Naive thymus-derived CD4-positive, alpha-beta T cell (primary cell): ENCODE measurements around the gene XYLT1. TPM values are rescaled to one million over a fixed set of nuclear protein-coding genes. Genes with fewer than 3 reads are reported as not detected.

ENCODE experiments used
- ATAC-seq: fragments of 150-1000 bp; cut with Tn5 transposase; 2 replicates; pipeline ENCODE4 v1.10.0; 2021; ENCODE audit warnings: mild to moderate bottlenecking, moderate library complexity
- CTCF ChIA-PET: fragments of 350-600 bp; sonication (Branson Sonifier 250); formaldehyde crosslinking; loops from one replicate; lab custom pipeline; 2021; ENCODE audit warnings: antibody characterized with exemption; lab: Charles Lee
- POLR2A ChIA-PET: fragments of 350-600 bp; sonication (Branson Sonifier 250); formaldehyde crosslinking; loops from one replicate; lab custom pipeline; 2021; ENCODE audit warnings: antibody characterized with exemption, inconsistent platforms; lab: Charles Lee
- DNase-seq, 9 donors: peaks; one replicate each; pipeline versions ENCODE4 v3.0.0 to v3.0.0-alpha.2; 2020 to 2022; ENCODE audit warnings: mixed read lengths in 1 of 9
- H3K27ac ChIP-seq: one replicate; pipeline ENCODE4 v1.7.0; 2013; ENCODE audit warnings: mild to moderate bottlenecking, low read depth, low read length, moderate library complexity
- H3K27me3 ChIP-seq, 2 donors: one replicate each; pipeline ENCODE4 v1.7.0; 2013; ENCODE audit warnings: low read length in 2 of 2, mild to moderate bottlenecking in 2 of 2, moderate library complexity in 2 of 2; ENCODE audit not compliant: control insufficient read depth in 2 of 2, insufficient read depth in 2 of 2
- H3K36me3 ChIP-seq, 3 experiments: 1 replicate in 2 of 3; 2 replicates in 1 of 3; pipeline ENCODE4 v1.7.0; 2013; ENCODE audit warnings: low read length in 3 of 3, mild to moderate bottlenecking in 3 of 3, moderate library complexity in 1 of 3; ENCODE audit not compliant: insufficient read depth in 3 of 3, control insufficient read depth in 2 of 3
- H3K4me1 ChIP-seq, 2 donors: one replicate each; pipeline ENCODE4 v1.7.0; 2013; ENCODE audit warnings: low read length in 2 of 2, mild to moderate bottlenecking in 2 of 2, moderate library complexity in 1 of 2; ENCODE audit not compliant: control insufficient read depth in 2 of 2, insufficient read depth in 2 of 2
- H3K4me3 ChIP-seq: 2 replicates; pipeline ENCODE4 v1.7.0; 2013; ENCODE audit warnings: mild to moderate bottlenecking, low read length
- H3K9me3 ChIP-seq, 3 experiments: 1 replicate in 2 of 3; 2 replicates in 1 of 3; pipeline ENCODE4 v1.7.0; 2013; ENCODE audit warnings: low read length in 3 of 3; ENCODE audit not compliant: control insufficient read depth in 2 of 3
- H3K27ac Mint-ChIP-seq, 9 donors: one replicate each; pipeline ENCODE4 v1.8.0; 2020 to 2022; ENCODE audit warnings: mixed read lengths in 9 of 9, mild to moderate bottlenecking in 8 of 9, moderate library complexity in 5 of 9, inconsistent platforms in 2 of 9
- H3K27me3 Mint-ChIP-seq, 5 donors: one replicate each; pipeline ENCODE4 v1.8.0; 2021 to 2022; ENCODE audit warnings: mixed read lengths in 5 of 5, mild to moderate bottlenecking in 1 of 5
- H3K36me3 Mint-ChIP-seq, 5 donors: one replicate each; pipeline ENCODE4 v1.8.0; 2020 to 2022; ENCODE audit warnings: mixed read lengths in 5 of 5, mild to moderate bottlenecking in 3 of 5, inconsistent platforms in 1 of 5
- H3K4me1 Mint-ChIP-seq, 7 donors: one replicate each; pipeline ENCODE4 v1.8.0; 2020 to 2022; ENCODE audit warnings: mixed read lengths in 7 of 7, mild to moderate bottlenecking in 3 of 7, inconsistent platforms in 1 of 7
- H3K4me3 Mint-ChIP-seq, 10 donors: one replicate each; pipeline ENCODE4 v1.8.0; 2020 to 2022; ENCODE audit warnings: mild to moderate bottlenecking in 10 of 10, mixed read lengths in 10 of 10, moderate library complexity in 6 of 10, inconsistent platforms in 2 of 10
- H3K9me3 Mint-ChIP-seq, 11 donors: one replicate each; pipeline ENCODE4 v1.8.0; 2020 to 2022; ENCODE audit warnings: mixed read lengths in 11 of 11, mild to moderate bottlenecking in 4 of 11, inconsistent platforms in 1 of 11, moderate library complexity in 1 of 11
- intact Hi-C, 2 donors: fragments of 100-400 bp; cut with micrococcal nuclease; formaldehyde crosslinking; loops; one replicate each; pipeline ENCODE4 v1.15.1; 2023
- polyA plus RNA-seq, 2 donors: library from polyadenylated mRNA; unstranded; fragments of 300-500 nt; fragmentation: Illumina TruSeq; gene quantifications; one replicate each; pipeline ENCODE4 v1.2.3, GENCODE V29; 2021
- total RNA-seq, 6 experiments: library from RNA in 5 of 6; stranded (reverse) in 5 of 6; gene quantifications; 1 replicate in 5 of 6; 2 replicates in 1 of 6; pipeline ENCODE4 v1.2.3 and lab custom pipeline; 2021 to 2026

Gene XYLT1
- total and polyA plus RNA-seq, 7 experiments from 2014 or later, result 1.9 to 50.4 (median 37.9) TPM

- ChIA-PET POLR2A (interaction anchor here (0.6 kb wide), 1 partner anchor 48 kb away, joined by 3 read pairs; no protein-coding TSS in a partner anchor), CTCF (no interaction called here)
- Histone ChIP-seq H3K4me1 (peaks cover 13 to 14% of the 10 kb centered on the region in 2 donors), H3K36me3 (no peaks in the 10 kb centered on the region), H3K4me3 (no peak overlapping the region), H3K27me3 (no peaks in the 10 kb centered on the region), H3K9me3 (no peaks in the 10 kb centered on the region), H3K27ac (no peak overlapping the region)
- Mint-ChIP-seq H3K4me1 (peaks cover 16 to 53% (median 45%) of the 10 kb centered on the region in 7 donors), H3K36me3 (peaks cover 0 to 29% (median 8%) of the 10 kb centered on the region in 5 donors), H3K27me3 (no peaks in the 10 kb centered on the region), H3K27ac (peak overlapping the region in 4 of 9 donors; percentile 13 to 58 (median 22)), H3K4me3 (no peak overlapping the region), H3K9me3 (peaks cover 0 to 5% (median 0%) of the 10 kb centered on the region in 11 donors)
- intact Hi-C loops, result no loop called here
- ATAC-seq, result no peak
- no peak for DNase-seq
These were observed 49.9 kb downstream of the XYLT1 start for GRCh38 chr16:17420816-17421215.

GRCh38 chr16:17419266-17419665 lies 51.5 kb downstream of the XYLT1 start:
- Mint-ChIP-seq H3K4me3 (no peak overlapping the region), H3K4me1 (peaks cover 22 to 61% (median 48%) of the 10 kb centered on the region in 7 donors), H3K27ac (peak overlapping the region in 2 of 9 donors; percentile 59 to 70), H3K9me3 (peaks cover 0 to 5% (median 0%) of the 10 kb centered on the region in 11 donors), H3K27me3 (no peaks in the 10 kb centered on the region), H3K36me3 (peaks cover 0 to 28% (median 6%) of the 10 kb centered on the region in 5 donors)
- H3K4me1 ChIP-seq, result peaks cover 13 to 14% of the 10 kb centered on the region in 2 donors
- ChIA-PET CTCF (no interaction called here), POLR2A (no interaction called here)
- ATAC-seq (no peak), DNase-seq (no peak)
- intact Hi-C loops, result loop anchor here in 1 of 2 donors (5.0 kb wide), 2 partner anchors 52 to 53 kb away; partner anchors contain the start of gene XYLT1
- no peaks in the 10 kb centered on the region for H3K27me3 ChIP-seq
- H3K36me3 ChIP-seq, result no peaks in the 10 kb centered on the region
- H3K9me3 ChIP-seq, result no peaks in the 10 kb centered on the region
- H3K4me3 ChIP-seq, result no peak overlapping the region
- no peak overlapping the region for H3K27ac ChIP-seq

GRCh38 chr16:17417740-17418139 lies 53.0 kb downstream of the XYLT1 start:
- no peaks in the 10 kb centered on the region for H3K27me3 ChIP-seq
- H3K36me3 Mint-ChIP-seq, result peaks cover 0 to 29% (median 3%) of the 10 kb centered on the region in 5 donors
- H3K27me3 Mint-ChIP-seq, result no peaks in the 10 kb centered on the region
- H3K9me3 ChIP-seq, result no peaks in the 10 kb centered on the region
- ATAC-seq, result no peak
- H3K4me1 Mint-ChIP-seq, result peaks cover 18 to 62% (median 45%) of the 10 kb centered on the region in 7 donors
- peak overlapping the region in 8 of 10 donors; percentile 4 to 90 (median 74) for H3K4me3 Mint-ChIP-seq
- H3K9me3 Mint-ChIP-seq, result peaks cover 0 to 5% (median 0%) of the 10 kb centered on the region in 11 donors
- H3K4me3 ChIP-seq, result no peak overlapping the region
- intact Hi-C loops, result loop anchor here (2.0 to 5.0 kb wide), 3 partner anchors 31 to 55 kb away; partner anchors contain the start of gene XYLT1 (in 1 of the 2)
- ChIA-PET POLR2A (interaction anchor here (1.0 to 2.8 kb wide), 4 partner anchors 48 to 57 kb away, joined by 3 to 21 read pairs (median 7); no protein-coding TSS in a partner anchor), CTCF (interaction anchor here (2.1 to 2.6 kb wide), 2 partner anchors 48 to 51 kb away, joined by 9 to 10 read pairs; no protein-coding TSS in a partner anchor)
- H3K36me3 ChIP-seq, result no peaks in the 10 kb centered on the region
- H3K4me1 ChIP-seq, result peaks cover 13 to 14% of the 10 kb centered on the region in 2 donors
- peak overlapping the region; percentile 16 to 93 (median 78) for H3K27ac Mint-ChIP-seq
- no peak overlapping the region for H3K27ac ChIP-seq
- DNase-seq, result no peak

GRCh38 chr16:17416461-17417311 lies 54.1 kb downstream of the XYLT1 start:
- DNase-seq, result peak; percentile 24 to 65 (median 55)
- H3K4me3 Mint-ChIP-seq, result peak overlapping the region; percentile 68 to 91 (median 85)
- peaks cover 0 to 5% (median 0%) of the 10 kb centered on the region in 11 donors for H3K9me3 Mint-ChIP-seq
- intact Hi-C loops, result loop anchor here (1.0 to 5.0 kb wide), 6 partner anchors 32 to 69 kb away; partner anchors contain the start of gene XYLT1 (in 1 of the 2)
- H3K27me3 Mint-ChIP-seq, result no peaks in the 10 kb centered on the region
- ChIA-PET POLR2A (interaction anchor here (1.0 to 2.8 kb wide), 5 partner anchors 10 to 58 kb away, joined by 3 to 21 read pairs (median 6); no protein-coding TSS in a partner anchor), CTCF (interaction anchor here (0.8 to 2.6 kb wide), 6 partner anchors 17 to 64 kb away, joined by 3 to 10 read pairs (median 6); no protein-coding TSS in a partner anchor)
- H3K4me3 ChIP-seq, result peak overlapping the region; percentile 22
- peaks cover 0 to 35% (median 7%) of the 10 kb centered on the region in 5 donors for H3K36me3 Mint-ChIP-seq
- H3K27me3 ChIP-seq, result no peaks in the 10 kb centered on the region
- H3K27ac ChIP-seq, result peak overlapping the region; percentile 60
- peaks cover 18 to 69% (median 52%) of the 10 kb centered on the region in 7 donors for H3K4me1 Mint-ChIP-seq
- H3K36me3 ChIP-seq, result no peaks in the 10 kb centered on the region
- H3K4me1 ChIP-seq, result peaks cover 13 to 14% of the 10 kb centered on the region in 2 donors
- ATAC-seq, result peak; percentile 93
- no peaks in the 10 kb centered on the region for H3K9me3 ChIP-seq
- H3K27ac Mint-ChIP-seq, result peak overlapping the region; percentile 79 to 97 (median 91)

- Histone ChIP-seq H3K9me3 (no peaks in the 10 kb centered on the region), H3K27me3 (no peaks in the 10 kb centered on the region), H3K4me1 (peaks cover 13 to 14% of the 10 kb centered on the region in 2 donors), H3K36me3 (no peaks in the 10 kb centered on the region), H3K4me3 (no peak overlapping the region), H3K27ac (no peak overlapping the region)
- Mint-ChIP-seq H3K9me3 (peaks cover 0 to 7% (median 0%) of the 10 kb centered on the region in 11 donors), H3K27ac (peak overlapping the region in 6 of 9 donors; percentile 44 to 91 (median 66)), H3K4me1 (peaks cover 20 to 65% (median 51%) of the 10 kb centered on the region in 7 donors), H3K27me3 (no peaks in the 10 kb centered on the region), H3K4me3 (peak overlapping the region in 3 of 10 donors; percentile 39 to 80 (median 71)), H3K36me3 (peaks cover 4 to 38% (median 11%) of the 10 kb centered on the region in 5 donors)
- DNase-seq (no peak), ATAC-seq (no peak)
- intact Hi-C loops, result loop anchor here in 1 of 2 donors (5.0 kb wide), 2 partner anchors 48 to 57 kb away; partner anchors contain the start of gene XYLT1
- POLR2A ChIA-PET, result interaction anchor here (1.1 kb wide), 1 partner anchor 38 kb away, joined by 3 read pairs; no protein-coding TSS in a partner anchor
- CTCF ChIA-PET, result interaction anchor here (0.8 kb wide), 1 partner anchor 132 kb away, joined by 4 read pairs; no protein-coding TSS in a partner anchor
These were observed 55.8 kb downstream of the XYLT1 start for GRCh38 chr16:17414916-17415315.

GRCh38 chr16:17414421-17414820 lies 56.3 kb downstream of the XYLT1 start:
- ChIA-PET POLR2A (no interaction called here), CTCF (no interaction called here)
- Histone ChIP-seq H3K27ac (no peak overlapping the region), H3K4me3 (no peak overlapping the region), H3K27me3 (no peaks in the 10 kb centered on the region), H3K9me3 (no peaks in the 10 kb centered on the region), H3K4me1 (peaks cover 13 to 14% of the 10 kb centered on the region in 2 donors), H3K36me3 (no peaks in the 10 kb centered on the region)
- H3K27ac Mint-ChIP-seq, result peak overlapping the region in 7 of 9 donors; percentile 40 to 77 (median 65)
- peaks cover 20 to 65% (median 52%) of the 10 kb centered on the region in 7 donors for H3K4me1 Mint-ChIP-seq
- ATAC-seq (no peak), DNase-seq (peak in 1 of 9 donors; percentile 32)
- intact Hi-C loops, result no loop called here
- H3K27me3 Mint-ChIP-seq, result no peaks in the 10 kb centered on the region
- H3K9me3 Mint-ChIP-seq, result peaks cover 0 to 7% (median 0%) of the 10 kb centered on the region in 11 donors
- peak overlapping the region in 3 of 10 donors; percentile 17 to 71 (median 39) for H3K4me3 Mint-ChIP-seq
- H3K36me3 Mint-ChIP-seq, result peaks cover 4 to 42% (median 12%) of the 10 kb centered on the region in 5 donors
